HG03064 (cell line): Measurements from ENCODE around the gene TASP1.
"Not testable (repeated sequence)": the region's sequence is repeated elsewhere in the genome, so short reads cannot be mapped to it uniquely, and the experiment has no call there.

Experiments used
- ATAC-seq: cut with Tn5 transposase; IDR thresholded peaks from one replicate; pipeline ENCODE4 v1.9.1; 2021; ENCODE audit warnings: low read depth; ENCODE audit not compliant: unreplicated experiment

The TASP1 gene

DNA sequence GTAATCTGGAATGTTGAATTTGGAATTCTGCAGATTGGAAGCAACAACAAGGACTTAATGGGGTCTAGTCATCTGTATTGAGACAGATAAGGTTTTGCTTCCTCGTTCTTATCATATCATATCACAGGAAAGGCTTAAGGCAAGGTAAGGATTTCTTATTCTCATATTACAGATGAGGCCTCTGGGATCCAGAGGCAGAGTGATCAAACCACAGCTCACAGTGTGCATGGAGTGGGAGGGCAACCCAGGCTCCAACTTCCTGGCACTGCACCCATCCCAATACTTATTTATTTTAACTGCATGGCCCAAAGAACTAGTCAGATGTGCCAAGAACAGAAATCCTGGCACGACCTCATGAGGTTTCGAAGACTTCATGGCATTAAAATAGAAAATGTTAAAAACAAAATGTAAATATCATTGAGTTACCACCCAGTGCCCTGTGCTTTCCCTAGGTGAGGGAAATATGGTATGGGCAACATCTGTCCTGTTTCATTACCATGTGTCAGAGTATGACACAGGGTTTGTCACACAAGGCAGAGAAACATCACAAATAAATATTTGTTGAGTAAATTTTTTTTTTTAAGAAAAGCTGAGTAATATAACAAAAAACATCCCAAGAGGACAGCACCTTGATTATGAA lies 225.8 kb downstream of the TASP1 start:
- no peak for ATAC-seq

DNA sequence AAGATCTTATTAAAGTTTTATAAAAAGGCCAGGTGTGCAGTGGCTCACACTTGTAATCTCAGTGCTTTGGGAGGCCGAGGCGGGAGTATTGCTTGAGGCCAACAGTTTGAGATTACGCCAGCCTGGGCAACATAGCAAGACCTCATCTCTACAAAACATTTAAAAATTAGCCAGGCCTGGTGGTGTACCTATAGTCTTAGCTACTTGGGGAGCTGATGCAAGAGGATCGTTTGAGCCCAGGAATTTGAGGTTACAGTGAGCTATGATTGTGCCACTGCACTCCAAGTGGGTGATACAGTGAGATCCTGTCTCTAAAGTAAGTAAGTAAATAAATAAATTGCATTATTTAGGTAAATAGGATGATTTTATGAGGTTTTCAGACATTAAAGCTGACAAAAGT lies 234.4 kb downstream of the TASP1 start:
- no peak for ATAC-seq

DNA sequence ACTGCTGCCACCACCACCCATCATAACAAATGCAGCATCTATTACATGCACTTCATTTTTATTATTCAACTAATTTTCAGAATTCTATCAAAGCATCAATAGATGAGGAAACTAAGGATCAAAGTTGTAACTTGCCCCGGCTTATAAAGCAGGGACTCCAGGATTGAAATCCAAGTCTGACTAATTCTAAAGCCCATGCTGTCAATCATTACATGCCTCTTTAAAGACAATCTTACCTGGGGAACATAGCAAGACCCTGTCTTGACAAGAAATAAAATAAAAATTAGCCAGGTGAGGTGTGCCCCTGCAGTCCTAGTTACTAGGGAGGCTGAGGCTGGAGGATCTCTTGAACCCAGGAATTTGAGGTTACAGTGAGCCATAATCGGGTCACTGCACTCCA lies 235.3 kb downstream of the TASP1 start:
- ATAC-seq, result no peak

DNA sequence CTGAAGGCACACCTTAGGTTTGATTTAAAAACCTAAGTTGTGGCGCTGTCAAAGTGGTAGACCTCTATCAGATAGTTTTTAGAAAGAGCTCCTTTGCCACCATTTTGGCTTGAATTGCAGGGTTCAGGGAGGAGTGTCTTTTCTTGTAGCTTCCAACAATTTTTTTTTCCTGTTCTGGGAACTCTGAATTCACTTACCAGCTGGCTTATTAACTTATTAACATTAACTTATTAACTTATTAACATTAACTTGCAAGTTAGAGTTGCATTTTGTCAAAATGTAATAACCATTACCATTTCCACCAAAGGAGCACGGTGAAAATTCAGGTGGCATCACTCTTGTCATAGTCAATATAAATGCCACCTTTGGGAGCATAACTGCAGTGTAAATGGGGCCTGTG lies 235.7 kb downstream of the TASP1 start:
- ATAC-seq, result no peak

DNA sequence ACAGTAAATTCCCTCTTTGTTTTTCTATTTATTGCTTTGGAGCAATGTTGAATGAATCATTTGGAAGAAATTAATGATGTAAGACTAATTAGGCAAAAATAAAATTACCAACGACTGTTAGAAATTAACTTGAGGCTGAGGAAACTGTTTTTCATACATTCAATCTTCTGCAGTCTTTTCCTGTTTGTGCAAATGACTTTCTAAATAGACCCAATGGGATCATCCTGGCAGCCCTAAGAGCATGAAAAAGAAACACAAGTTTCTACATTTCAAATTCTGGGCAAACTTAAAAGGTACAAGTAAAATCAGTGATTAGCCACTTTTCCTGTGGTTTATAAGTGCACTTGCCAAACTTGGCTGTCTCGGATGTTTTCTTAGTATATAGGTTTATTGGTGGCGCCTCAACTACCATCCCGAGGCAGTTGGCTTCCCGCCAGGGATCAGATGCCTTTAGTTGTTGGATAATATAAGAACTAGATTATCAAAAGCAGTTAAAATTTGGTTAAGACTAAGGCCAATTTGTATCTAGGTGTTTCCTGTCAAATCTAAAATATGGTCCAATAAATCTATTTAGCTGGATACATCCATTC lies 236.5 kb downstream of the TASP1 start:
- no peak for ATAC-seq

DNA sequence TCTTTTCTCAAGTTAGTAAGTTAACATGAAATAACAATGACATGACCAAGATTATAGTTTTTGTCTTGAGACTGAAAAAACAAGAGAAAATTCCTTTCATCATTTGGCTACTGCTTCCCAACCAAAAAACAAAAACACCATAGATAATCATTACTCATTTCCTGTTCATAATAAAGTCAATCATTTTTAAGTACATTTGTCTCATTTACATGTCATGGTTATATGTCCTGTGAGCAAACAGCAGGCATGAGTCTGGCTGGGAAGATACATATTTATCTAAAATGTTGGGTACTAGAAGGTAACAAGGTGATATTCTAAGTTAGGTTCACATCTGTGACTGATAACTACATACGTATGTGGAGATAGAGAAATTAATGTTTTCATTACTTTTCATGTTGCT lies 237.1 kb downstream of the TASP1 start:
- ATAC-seq, result no peak

DNA sequence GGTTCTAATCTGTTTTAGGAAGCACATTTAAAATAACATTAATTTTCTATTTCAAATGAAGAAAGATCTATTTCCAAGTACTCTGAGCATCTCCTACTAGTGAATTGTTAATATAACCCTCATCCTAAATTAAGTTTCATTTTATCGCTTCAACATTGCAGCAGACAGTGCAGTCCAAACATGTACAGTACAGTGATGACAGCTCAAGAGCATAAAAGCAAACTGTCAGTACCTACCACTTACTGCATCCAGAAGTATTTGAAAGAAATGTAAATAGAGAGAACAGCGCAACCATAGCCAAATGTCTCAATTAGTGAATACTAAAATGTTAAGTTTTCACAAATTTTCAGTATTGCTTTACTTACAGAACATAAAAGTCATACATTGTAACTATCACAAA lies 238.3 kb downstream of the TASP1 start:
- no peak for ATAC-seq

DNA sequence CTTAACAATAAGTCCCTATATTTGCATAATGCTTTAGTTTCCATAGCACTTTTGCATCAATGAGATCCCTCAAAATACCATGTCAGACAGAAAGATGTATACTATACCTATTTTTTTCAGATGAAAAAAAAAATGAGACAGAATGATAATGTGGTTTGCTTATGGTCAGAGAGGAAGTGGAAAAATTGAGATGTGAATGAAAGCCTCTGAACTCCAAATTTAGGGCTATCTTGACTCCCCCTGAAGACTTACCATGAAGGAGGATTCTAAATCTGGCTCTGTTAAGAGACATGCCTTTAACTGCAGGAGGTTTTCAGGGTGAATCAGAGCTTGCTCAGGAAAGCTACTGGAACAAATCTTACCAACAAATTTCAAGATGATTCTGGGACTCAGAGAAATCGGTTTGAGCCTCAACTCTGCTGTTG lies 241.4 kb downstream of the TASP1 start:
- no peak for ATAC-seq

DNA sequence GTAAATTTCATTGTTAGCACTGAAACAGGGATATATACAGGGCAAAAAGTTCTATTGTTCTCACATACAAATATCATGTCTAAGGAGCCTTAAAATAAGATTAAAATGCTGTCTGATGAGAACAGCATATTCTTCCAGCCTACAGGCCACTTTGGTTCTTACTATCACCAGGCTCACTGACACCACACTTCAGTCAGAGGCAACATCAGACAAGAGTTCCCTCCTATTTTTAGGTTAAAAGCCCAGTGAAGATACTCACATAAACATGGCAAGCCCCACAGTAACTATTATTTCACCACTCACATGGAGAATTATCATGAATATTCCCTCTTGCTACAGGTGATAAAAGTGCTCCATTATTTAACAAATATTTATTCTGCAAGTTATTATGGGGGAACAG lies 241.9 kb downstream of the TASP1 start:
- no peak for ATAC-seq

DNA sequence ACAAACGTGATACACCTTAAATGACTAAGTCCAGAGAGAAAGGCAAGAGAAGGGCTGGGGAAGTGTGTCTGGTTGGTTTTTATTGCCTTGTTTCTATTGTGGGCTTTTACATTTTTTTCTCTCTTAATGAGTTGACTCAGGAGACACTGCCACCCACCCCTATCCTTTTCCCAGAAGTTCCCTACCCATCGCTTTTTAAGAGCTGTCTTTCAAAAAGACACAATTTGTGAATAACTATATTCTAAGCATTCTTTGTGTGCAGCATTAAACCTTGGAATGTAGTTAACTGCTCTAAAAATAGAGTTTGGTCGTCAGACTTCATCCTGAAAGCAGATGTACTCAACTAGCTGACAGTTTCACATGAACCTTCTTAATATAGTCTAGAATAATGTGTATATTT lies 242.7 kb downstream of the TASP1 start:
- ATAC-seq, result no peak

DNA sequence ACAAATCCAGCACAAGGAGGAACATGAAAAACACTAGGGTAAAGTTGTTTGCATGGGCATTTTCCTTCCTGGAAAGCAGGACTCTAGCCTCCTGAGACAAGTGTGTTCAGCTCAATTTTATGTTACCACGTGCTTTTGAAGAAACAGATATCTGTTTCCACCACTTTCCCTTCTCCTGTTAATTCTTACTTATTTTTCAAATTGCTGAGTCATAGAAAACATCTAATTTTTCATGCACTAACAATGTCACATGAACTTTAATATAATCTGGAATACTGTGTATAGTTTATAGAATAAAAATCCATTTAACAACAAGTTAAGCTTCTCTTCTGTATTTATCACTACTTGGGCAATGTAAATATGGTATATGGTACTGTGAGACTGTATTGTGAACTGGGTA lies 243.5 kb downstream of the TASP1 start:
- no peak for ATAC-seq

DNA sequence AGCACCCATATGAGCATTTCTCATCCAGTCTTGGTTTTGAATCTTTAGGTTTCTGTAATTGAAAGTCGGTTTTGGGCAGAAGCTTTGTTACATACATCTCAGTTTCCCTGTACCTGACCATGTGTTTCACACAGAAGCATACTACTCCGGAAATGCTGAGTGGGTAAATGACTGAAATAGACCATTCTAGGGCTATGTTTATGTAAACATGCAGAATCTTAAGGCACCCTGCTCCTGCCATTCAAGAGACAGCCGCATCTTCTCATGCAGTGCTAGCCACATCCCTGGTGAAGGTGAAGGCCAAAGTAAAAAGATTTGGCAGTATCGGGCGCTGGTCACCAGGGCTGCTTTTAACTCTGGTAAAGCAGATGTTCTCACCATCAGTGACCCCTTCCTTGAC lies 246.3 kb downstream of the TASP1 start:
- ATAC-seq, result no peak

DNA sequence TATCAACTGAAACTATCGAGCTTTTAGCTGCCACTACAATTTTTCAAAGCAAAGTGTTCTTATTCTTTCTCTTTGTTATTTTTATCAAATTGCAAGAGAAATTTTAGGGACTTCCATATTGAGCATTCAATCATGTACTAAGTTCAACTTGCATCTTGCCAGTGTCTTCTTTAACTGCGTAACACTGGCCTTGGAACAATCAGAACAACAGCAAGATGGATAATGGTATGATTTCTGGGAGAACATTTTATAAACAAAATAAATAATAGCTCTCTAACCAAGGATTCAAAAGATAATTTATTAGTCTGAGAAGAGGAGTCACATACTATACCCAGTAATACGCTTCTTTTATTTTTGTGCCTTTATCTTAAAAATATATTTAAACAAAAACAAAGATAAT lies 249.6 kb downstream of the TASP1 start:
- no peak for ATAC-seq

DNA sequence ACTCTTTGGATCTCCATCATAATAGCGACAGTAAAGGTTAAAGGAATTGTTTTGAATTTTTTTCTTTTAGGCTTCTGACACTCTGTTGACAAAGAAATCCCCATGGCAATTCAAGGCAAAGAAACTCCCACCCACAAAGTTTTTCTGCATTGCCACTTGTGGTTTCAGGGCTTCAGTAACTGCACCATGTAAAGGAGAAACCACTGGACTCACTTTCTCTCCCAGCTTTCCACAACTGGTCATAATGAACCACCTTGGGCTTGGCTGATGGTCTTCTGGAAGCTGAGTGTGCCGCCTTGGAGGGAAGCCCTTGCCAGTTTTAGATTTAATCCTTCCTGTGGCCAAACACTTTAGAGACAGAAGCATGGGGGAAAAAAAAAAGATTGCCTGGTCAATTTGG lies 254.6 kb downstream of the TASP1 start:
- ATAC-seq, result no peak

DNA sequence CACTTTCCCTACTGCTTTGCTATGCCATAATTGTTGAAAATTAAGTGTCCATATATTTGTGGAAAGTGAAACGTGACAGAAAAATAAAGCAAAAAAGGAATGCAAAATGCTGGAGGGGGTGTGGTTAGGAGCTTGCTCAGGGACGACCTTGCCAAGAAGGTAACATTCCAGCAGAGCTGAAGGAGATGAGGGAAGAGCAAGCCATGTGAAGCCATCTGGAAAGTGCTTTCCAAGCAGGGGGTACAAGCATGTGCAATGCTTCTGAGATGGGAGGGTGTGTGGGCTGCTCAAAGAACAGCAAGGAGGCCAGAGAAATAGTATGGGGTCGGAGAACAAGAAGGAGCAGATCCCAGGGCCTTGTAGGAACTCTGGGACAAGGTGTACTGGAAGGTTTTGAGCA lies 255.9 kb downstream of the TASP1 start:
- no peak for ATAC-seq

DNA sequence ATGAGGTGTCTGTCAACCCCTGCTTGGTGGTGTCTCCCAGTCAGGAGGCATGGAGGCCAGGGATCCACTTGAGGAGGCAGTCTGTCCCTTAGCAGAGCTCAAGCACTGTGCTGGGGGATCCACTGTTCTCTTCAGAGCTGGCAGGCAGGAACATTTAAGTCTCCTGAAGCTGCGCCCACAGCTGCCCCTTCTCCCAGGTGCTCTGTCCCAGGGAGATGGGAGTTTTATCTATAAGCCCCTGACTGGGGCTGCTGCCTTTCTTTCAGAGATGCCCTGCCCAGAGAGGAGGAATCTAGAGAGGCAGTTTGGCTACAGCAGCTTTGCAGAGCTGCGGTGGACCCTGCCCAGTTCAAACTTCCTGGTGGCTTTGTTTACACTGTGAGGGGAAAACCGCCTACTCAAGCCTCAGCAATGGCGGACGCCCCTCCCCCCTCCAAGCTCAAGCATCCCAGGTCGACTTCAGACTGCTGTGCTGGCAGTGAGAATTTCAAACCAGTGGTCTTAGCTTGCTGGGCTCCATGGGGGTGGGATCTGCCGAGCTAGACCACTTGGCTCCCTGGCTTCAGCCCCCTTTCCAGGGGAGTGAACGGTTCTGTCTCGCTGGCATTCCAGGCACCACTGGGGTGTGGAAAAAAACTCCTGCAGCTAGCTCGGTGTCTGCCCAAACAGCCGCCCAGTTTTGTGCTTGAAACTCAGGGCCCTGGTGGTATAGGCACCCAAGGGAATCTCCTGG lies 258.1 kb downstream of the TASP1 start:
- not testable (repeated sequence) for ATAC-seq

DNA sequence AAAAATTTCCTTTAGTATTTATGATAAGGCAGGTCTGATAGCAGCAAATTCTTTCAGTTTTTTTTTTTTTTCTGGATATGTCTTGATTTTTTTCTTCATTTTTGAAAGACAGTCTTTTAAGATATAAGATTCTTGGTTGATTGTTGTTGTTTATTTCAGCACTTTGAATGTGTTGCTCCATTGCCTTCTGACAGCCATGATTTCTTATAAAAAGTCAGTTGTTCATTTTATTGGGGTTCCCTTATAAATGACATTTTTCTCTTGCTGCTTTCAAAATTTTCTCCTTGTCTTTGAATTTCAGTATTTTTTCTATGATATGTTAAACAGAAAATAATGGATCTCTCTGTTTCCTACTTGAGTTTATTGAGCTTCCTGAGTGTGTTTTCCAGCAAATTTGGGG lies 265.3 kb downstream of the TASP1 start:
- ATAC-seq, result no peak

DNA sequence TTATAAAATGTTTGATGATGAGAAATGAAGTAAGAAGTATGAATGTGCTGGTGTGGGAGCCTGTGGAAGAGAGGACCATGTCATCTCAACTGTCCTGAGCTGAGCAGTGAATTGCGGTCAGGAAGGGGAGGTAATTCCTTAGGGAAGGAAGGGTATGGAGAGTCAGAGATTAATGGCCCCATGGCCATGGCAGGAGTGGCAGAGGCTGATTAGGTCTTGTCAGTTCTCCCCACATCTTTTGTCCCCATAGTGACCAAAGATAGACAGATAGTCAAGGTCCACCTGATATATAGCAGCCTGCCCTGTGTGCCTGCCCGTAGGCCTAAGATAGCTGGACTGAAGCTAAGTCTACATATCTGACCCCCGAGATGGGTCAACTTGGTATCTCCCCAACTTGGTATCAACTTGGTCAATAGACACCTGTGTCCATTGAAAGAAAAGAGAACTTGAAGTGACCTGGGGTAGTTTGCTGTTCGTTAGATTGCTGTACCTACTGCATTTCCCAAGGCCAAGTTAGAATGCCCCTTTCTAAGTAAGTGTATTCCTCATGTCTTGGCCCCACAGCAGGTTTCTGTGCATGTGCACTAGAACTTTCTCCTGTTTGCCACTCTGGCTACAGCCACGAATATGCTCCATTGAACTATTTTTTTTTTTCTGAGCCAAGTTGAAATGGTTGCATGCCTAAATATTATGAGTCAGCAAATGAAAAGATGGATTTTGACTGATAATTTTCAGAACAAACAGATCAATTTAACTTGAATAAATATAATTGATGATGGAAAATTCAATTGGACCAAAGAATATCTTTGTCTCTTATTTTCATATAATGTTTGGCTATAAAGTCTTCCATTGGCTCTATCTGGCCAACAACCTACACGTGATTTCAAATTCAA lies 274.2 kb downstream of the TASP1 start:
- ATAC-seq, result no peak

DNA sequence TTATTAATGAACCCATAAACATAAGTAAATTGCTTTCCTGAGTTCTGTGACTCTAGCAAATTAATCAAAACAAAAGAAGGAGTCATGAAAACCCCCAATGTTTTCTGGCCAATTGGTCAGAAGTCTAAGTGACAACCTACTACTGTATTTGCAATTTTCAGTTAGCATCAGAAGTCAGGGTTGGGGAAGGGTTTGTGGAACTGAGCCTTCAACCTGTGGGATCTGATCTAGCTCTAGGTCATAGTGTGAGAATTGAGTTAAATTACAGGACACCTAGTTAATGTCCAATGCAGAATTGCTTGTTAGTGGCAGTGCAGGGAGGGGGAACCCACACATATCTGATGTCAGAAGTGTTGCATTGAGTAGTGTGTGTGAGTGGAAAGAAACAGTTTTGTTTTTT lies 275.3 kb downstream of the TASP1 start:
- no peak for ATAC-seq

DNA sequence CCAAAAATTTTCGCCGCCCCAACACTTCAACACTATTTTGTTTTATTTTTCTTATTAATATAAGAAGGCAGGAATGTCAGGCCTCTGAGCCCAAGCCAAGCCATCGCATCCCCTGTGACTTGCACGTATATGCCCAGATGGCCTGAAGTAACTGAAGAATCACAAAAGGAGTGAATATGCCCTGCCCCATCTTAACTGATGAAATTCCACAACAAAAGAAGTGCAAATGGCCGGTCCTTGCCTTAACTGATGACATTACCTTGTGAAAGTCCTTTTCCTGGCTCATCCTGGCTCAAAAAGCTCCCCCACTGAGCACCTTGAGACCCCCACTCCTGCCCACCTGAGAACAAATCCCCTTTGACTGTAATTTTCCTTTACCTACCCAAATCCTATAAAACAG lies 276.6 kb downstream of the TASP1 start:
- ATAC-seq, result not testable (repeated sequence)

DNA sequence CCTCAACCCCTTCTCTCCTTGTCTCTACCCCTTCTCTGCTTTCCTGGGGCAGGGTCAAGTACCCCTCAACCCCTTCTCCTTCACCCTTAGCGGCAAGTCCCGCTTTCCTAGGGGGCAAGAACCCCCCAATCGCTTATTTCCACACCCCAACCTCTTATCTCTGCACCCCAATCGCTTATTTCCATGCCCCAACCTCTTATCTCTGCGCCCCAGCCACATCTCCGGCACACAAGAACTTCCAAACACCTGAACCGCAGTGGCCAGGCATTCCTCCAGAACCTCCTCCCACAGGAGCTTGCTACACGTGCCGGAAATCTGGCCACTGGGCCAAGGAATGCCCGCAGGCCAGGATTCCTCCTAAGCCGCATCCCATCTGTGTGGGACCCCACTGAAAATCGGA lies 279.8 kb downstream of the TASP1 start:
- not testable (repeated sequence) for ATAC-seq
